ENCODE measurements around the gene ZNF438.

The ZNF438 gene

GRCh38 chr10:31031558-31032257 is at the start of gene ZNF438:
ZNF438 (minus strand) TSS chr10:31031865; CDS start chr10:30877034, 154,831 bp downstream.
- H3K4me3 ChIP-seq (ENCODE audit: low read depth, low read length) = peak within 1 kb of the TSS; percentile 75
- TF ChIP-seq MAX (IDR thresholded peaks at IDR 0.05; ENCODE audit: low read depth, low read length) (peak; percentile 32), MYC (IDR thresholded peaks at IDR 0.05; ENCODE audit: low read depth, low read length) (peak; percentile 39; the same call in 1 of the 2 replicates), CTCF (IDR thresholded peaks at IDR 0.05; ENCODE audit: low read depth, low read length) (peak; percentile 42), POLR2A (IDR thresholded peaks at IDR 0.05; ENCODE audit: extremely low read depth, insufficient read length) (peak; percentile 66)
- peak; percentile 94 for DNase-seq (ENCODE audit: low read depth)

GRCh38 chr10:31076610-31076988 is 44.9 kb upstream of the ZNF438 start:
- no peak for TF ChIP-seq CTCF (IDR thresholded peaks at IDR 0.05; ENCODE audit: low read depth, low read length)
- TF ChIP-seq MAX (IDR thresholded peaks at IDR 0.05; ENCODE audit: low read depth, low read length) = no peak
- TF ChIP-seq MYC (IDR thresholded peaks at IDR 0.05; ENCODE audit: low read depth, low read length) = no peak
- TF ChIP-seq POLR2A (IDR thresholded peaks at IDR 0.05; ENCODE audit: extremely low read depth, insufficient read length) = no peak
- DNase-seq (ENCODE audit: low read depth) = no peak
- H3K4me3 ChIP-seq (ENCODE audit: low read depth, low read length) = no peak overlapping the region

- TF ChIP-seq MAX (IDR thresholded peaks at IDR 0.05; ENCODE audit: low read depth, low read length) (no peak), POLR2A (IDR thresholded peaks at IDR 0.05; ENCODE audit: extremely low read depth, insufficient read length) (no peak), MYC (IDR thresholded peaks at IDR 0.05; ENCODE audit: low read depth, low read length) (no peak), CTCF (IDR thresholded peaks at IDR 0.05; ENCODE audit: low read depth, low read length) (no peak)
- no peak overlapping the region for H3K4me3 ChIP-seq (ENCODE audit: low read depth, low read length)
- no peak for DNase-seq (ENCODE audit: low read depth)
These were observed 44.4 kb upstream of the ZNF438 start for GRCh38 chr10:31075881-31076609.

- H3K4me3 ChIP-seq (ENCODE audit: low read depth, low read length) = no peak overlapping the region
- TF ChIP-seq CTCF (IDR thresholded peaks at IDR 0.05; ENCODE audit: low read depth, low read length) = no peak
- TF ChIP-seq MAX (IDR thresholded peaks at IDR 0.05; ENCODE audit: low read depth, low read length) = no peak
- TF ChIP-seq POLR2A (IDR thresholded peaks at IDR 0.05; ENCODE audit: extremely low read depth, insufficient read length) = no peak
- no peak for TF ChIP-seq MYC (IDR thresholded peaks at IDR 0.05; ENCODE audit: low read depth, low read length)
- no peak for DNase-seq (ENCODE audit: low read depth)
These were observed 43.8 kb upstream of the ZNF438 start for GRCh38 chr10:31075434-31075833.

- TF ChIP-seq MYC (IDR thresholded peaks at IDR 0.05; ENCODE audit: low read depth, low read length) = no peak
- TF ChIP-seq CTCF (IDR thresholded peaks at IDR 0.05; ENCODE audit: low read depth, low read length) = no peak
- TF ChIP-seq MAX (IDR thresholded peaks at IDR 0.05; ENCODE audit: low read depth, low read length) = no peak
- TF ChIP-seq POLR2A (IDR thresholded peaks at IDR 0.05; ENCODE audit: extremely low read depth, insufficient read length) = no peak
- DNase-seq (ENCODE audit: low read depth) = no peak
- H3K4me3 ChIP-seq (ENCODE audit: low read depth, low read length) = no peak overlapping the region
These were observed 43.0 kb upstream of the ZNF438 start for GRCh38 chr10:31074722-31075086.

Data from NB4 (cell line).